ENCODE results near the gene DHX35.

DNA sequence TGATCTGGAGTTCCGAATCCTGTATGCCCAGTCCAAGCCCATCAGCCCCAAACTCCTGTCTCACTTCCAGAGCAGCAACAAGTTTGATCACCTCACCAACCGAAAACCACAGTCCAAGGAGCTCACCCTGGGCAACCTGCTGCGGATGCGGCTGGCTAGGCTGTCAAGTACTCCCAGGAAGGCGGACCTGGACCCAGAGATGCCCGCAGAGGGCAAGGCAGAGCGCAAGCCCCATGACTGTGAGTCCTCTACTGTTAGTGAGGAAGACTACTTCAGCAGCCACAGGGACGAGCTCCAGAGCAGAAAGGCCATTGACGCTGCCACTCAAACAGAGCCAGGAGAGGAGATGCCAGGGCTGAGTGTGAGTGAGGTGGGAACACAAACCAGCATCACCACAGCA, 10.5 kb upstream of the DHX35 start:
- TF ChIP-seq EZH2phosphoT487 (IDR thresholded peaks at IDR 0.05; ENCODE audit: borderline replicate concordance, low read length): no peak
- TF ChIP-seq, protein P1, sequence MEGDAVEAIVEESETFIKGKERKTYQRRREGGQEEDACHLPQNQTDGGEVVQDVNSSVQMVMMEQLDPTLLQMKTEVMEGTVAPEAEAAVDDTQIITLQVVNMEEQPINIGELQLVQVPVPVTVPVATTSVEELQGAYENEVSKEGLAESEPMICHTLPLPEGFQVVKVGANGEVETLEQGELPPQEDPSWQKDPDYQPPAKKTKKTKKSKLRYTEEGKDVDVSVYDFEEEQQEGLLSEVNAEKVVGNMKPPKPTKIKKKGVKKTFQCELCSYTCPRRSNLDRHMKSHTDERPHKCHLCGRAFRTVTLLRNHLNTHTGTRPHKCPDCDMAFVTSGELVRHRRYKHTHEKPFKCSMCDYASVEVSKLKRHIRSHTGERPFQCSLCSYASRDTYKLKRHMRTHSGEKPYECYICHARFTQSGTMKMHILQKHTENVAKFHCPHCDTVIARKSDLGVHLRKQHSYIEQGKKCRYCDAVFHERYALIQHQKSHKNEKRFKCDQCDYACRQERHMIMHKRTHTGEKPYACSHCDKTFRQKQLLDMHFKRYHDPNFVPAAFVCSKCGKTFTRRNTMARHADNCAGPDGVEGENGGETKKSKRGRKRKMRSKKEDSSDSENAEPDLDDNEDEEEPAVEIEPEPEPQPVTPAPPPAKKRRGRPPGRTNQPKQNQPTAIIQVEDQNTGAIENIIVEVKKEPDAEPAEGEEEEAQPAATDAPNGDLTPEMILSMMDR (IDR thresholded peaks at IDR 0.05; ENCODE audit: low read depth, low read length, poor library complexity, severe bottlenecking): no peak

Measured in DOHH2 (cell line).